H7 (cell line): Measurements from ENCODE around the gene ECM2. TPM values are rescaled to one million over a fixed set of nuclear protein-coding genes. Genes with fewer than 3 reads are reported as not detected.
A peak's percentile ranks its signal among the peaks of the same experiment; 100 is the strongest.
"Not testable (repeated sequence)": the region's sequence is repeated elsewhere in the genome, so short reads cannot be mapped to it uniquely, and the experiment has no call there.

Source experiments
- DNase-seq: peaks from one replicate; pipeline ENCODE4 v3.0.0; 2012
- H3K27me3 ChIP-seq: 2 replicates; pipeline ENCODE4 v1.6.0; 2011; ENCODE audit warnings: mild to moderate bottlenecking, low read length; ENCODE audit not compliant: control insufficient read depth, insufficient read depth
- H3K36me3 ChIP-seq: replicated peaks from 2 replicates; pipeline ENCODE4 v1.5.1; 2011; ENCODE audit warnings: low read length; ENCODE audit not compliant: control insufficient read depth, insufficient read depth
- H3K4me3 ChIP-seq: 2 replicates; pipeline ENCODE4 v1.5.1; 2011; ENCODE audit warnings: low read depth, mild to moderate bottlenecking, control low read depth, low read length, moderate library complexity; ENCODE audit not compliant: insufficient read depth
- total RNA-seq: library from RNA; depleted of rRNA; stranded (reverse); fragments of >200 nt; shearing (Covaris generic); gene quantifications from 2 replicates; pipeline ENCODE4 v1.2.3, GENCODE V29; 2014; rRNA removed

ECM2 gene
- total RNA-seq, result not detected in 2 replicates

DNA sequence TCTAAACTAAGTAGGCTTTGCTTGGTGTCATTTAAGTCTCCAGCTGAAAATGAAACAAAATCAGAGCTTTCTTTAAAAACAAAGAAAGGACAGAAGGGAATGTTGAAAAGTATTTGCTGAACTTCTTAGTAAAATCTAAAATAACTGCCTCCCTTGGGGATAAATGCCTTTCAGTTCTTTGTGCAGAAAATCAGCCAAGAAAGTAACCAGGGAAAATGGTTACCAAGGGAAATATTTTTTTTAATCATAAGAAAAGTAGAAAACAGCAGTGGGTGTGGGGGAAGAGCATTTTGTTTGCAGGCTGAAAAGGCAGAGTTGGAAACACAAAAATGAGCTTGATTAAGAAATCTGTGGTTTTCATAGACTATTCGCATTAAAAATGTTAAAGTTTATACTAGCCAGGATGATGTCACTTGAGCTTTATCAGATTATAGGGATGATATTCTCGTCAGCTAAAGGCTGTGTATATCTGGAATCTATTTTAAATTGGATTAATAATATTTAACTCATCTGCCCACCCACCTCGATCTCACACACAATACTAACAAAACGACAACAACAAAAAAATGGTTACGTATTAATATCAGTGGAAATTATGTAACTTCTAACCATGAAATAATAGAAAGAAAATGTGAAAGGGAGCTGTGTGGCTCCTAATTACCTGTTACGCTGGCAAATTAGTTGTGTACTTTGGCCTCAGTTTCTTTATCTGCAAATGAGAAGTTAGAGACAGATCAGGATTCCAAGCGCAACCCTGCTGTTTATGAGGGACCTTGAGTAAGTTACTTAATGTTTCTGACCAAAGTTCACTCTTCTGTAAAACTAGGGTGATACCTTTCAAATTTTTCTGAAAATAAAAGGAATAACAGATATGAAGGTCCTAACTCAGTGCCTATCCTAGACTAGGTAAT lies at the start of gene ECM2:
TSS of gene ECM2 (minus strand) at position 51 of the 911 bp plus-strand sequence. CDS start 13,124 bp downstream, outside the sequence.
- no peak within 1 kb of the TSS for H3K4me3 ChIP-seq
- DNase-seq, result no peak
- no peaks in the 10 kb centered on the region for H3K27me3 ChIP-seq
- H3K36me3 ChIP-seq, result no peaks in the 10 kb centered on the region

DNA sequence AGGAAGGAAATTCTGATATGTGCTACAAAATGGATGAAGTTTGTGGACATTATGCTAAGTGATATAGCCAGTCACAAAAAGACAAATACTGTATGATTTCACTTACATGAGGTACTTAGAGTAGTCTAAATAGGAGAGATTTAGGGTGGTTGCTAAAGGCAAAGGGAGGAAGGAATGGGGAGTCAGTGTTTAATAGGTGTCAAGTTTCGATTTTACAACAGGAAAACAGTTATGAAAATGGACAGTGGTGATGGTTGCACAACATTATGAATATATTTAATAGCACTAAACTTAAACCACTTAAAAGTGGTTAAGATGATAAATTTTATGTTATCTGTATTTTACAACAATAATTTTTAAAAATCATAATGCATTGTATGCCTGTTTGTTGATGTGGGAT lies 40.4 kb upstream of the ECM2 start:
- no peaks in the 10 kb centered on the region for H3K36me3 ChIP-seq
- no peaks in the 10 kb centered on the region for H3K27me3 ChIP-seq
- no peak for DNase-seq
- H3K4me3 ChIP-seq, result no peak overlapping the region

DNA sequence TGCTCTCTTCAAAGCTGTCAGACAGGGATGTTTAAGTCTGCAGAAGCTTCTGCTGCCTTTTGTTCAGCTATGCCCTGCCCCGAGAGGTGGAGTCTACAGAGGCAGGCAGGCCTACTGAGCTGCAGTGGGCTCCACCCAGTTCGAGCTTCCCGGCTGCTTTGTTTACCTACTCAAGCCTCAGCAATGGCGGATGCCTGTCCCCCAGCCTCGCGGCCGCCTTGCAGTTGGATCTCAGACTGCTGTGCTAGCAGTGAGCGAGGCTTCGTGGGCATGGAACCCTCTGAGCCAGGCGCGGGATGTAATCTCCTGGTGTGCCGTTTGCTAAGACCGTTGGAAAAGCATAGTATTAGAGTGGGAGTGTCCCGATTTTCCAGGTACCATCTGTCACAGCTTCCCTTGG lies 37.8 kb upstream of the ECM2 start:
- H3K27me3 ChIP-seq, H3K4me3 ChIP-seq, DNase-seq, H3K36me3 ChIP-seq: not testable (repeated sequence)

DNA sequence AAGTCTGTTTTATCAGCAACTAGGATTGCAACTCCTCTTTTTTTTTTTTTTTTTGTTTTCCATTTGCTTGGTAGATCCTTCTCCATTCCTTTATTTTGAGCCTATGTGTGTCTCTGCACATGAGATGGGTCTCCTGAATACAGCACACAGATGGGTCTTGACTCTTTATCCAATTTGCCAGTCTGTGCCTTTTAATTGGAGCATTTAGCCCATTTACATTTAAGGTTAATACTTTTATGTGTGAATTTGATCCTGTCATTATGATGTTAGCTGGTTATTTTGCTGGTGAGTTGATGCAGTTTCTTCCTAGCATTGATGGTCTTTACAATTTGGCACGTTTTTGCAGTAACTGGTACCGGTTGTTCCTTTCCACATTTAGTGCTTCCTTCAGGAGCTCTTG lies 36.1 kb upstream of the ECM2 start:
- DNase-seq, H3K4me3 ChIP-seq, H3K27me3 ChIP-seq, H3K36me3 ChIP-seq: not testable (repeated sequence)

DNA sequence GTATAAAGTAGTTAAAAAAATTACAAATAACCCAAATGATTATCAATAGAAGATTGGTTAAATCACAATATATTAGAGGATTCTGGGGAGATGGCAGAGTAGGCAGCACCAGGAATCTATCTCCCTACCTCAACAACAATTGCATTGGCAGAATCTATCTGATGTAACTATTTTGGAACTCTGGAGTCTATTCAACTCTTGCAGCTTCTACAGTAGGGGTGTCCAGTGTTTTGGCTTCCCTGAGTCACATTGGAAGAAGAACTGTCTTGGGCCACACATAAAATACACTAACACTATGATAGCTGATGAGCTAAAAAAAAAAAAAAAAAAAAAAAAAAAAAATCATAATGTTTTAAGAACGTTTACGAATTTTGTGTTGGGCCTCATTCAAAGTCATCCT lies 29.2 kb upstream of the ECM2 start:
- Histone ChIP-seq H3K27me3 (no peaks in the 10 kb centered on the region), H3K4me3 (no peak overlapping the region), H3K36me3 (no peaks in the 10 kb centered on the region)
- DNase-seq, result no peak

DNA sequence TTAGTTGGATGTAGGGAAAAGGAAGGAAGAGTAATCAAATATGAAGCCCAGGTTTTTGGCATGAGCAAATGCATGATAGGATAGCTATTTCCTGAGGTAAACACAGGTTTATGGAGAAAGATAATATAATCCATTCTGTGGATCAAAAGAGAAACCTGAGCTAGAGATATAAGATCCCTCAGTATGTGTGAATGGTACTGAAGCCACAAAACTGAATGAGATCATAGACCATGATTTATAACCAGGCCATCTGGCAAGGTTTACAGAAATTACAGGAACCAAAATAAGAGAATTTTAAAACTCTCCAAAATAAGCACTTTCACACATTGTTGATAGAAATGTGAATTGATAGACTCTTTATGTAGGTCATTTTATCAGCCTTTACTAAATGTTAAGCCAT lies 28.7 kb upstream of the ECM2 start:
- no peak for DNase-seq
- Histone ChIP-seq H3K36me3 (no peaks in the 10 kb centered on the region), H3K4me3 (no peak overlapping the region), H3K27me3 (no peaks in the 10 kb centered on the region)

DNA sequence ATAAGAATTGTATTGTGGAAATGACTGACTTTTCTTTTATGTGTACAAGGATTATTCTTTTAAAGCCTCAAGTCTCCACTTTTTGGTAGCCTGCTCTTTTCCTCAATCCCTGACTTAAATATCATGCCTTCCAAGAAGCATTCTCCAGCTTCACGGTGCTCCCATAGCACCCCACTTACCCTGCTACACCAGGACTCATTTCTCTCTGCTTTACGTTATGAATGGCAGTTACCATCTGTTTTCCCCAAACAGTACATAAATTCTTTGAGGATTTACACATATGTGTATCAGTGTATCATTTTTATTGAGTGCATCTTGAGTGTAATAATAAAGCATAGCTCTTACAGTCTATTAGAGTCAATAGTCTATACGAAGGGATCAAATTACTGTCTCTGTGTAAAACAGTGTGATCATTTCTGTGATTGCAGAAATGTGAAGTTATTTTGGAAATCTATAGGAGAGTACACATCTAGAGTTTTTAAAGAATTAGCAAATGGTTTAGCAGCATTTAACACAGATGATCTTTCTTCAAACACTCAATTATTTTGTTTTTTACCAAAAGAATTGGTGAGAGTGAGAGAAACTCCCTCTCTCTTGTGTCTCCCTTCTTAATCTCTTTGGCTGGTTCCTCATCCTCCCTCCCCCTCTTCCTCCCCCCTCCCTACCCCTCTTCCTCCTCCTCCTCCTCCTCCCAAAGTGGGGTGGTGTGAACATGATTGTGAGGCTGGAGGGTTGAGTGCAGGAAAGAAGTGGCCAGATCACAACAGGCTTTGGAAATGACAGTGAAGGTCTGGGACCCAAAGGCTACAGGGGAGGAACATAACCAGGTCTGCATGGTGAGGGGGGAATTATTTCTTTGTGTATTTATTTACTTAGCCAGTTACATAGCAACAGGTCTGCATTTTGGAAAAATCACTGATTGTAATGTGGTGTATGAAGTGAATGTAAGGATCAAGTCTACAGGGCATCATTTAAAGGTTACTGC lies 27.6 kb upstream of the ECM2 start:
- H3K4me3 ChIP-seq, result no peak overlapping the region
- no peaks in the 10 kb centered on the region for H3K27me3 ChIP-seq
- DNase-seq, result no peak
- no peaks in the 10 kb centered on the region for H3K36me3 ChIP-seq

DNA sequence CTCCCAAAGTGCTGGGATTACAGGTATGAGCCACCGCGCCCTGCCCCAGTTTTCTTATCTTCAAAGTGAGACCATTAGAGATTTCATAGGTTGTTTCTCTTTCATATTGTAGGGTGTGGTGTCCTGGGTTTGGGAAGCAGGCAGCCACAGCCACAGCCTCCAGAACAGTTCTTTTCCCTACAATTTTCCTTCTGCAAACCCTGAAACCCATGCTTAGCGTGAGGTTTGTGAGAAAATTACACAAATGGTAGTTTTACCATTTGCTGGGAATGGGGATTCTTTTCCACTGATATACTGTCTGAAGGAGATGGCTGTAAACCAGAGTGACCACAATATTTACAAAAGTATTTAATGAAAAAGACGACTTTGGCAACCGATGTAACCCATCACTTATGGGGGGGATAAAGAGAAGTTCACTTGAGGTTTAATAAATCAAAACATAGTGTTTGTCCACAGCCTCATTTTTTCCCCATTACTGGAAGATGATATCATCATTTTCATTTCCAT lies 26.7 kb upstream of the ECM2 start:
- Histone ChIP-seq H3K4me3 (no peak overlapping the region), H3K27me3 (no peaks in the 10 kb centered on the region), H3K36me3 (no peaks in the 10 kb centered on the region)
- no peak for DNase-seq

DNA sequence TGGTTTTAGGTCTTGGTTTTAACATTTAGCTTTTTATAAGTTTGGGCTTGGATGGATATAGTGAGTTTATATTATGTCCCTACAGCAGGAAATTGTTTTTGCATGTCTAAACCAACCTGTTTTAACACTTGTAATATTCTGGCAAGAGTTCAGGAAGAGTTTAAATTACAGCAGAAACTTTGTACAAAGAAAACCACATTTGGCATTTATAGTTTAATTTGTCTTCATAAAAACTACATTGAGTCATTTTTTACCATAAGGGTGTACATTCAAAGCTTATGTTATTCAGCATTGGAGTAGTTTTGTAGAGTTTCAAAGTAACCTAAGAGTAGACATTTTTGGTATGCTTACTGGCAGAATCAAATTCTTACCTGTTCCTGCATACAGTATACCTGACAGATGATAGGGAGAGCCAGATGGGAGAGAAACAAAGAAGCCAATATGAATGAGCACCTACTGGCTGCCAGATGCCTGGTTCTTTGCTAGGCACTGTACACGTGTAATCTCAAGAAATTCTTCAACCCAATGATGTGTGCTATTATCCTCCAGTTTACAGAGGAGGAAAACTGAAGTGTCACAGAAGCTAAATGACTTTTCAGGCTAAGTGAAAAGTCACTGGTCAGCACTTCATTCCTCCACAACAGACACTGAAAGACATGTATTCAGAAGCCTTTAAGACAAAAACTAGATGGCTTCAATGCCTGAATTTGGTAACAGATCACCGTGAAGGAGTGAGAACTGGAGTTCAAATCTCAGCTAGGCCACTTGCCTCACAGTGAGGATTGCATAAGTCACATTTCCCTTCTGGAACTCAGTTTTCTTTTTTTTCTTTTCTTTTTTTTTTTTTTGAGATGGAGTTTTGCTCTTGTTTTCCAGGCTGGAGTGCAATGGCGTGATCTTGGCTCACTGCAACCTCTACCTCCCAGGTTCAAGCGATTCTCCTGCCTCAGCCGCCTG lies 25.9 kb upstream of the ECM2 start:
- H3K36me3 ChIP-seq, result no peaks in the 10 kb centered on the region
- DNase-seq, result no peak
- H3K27me3 ChIP-seq, result no peaks in the 10 kb centered on the region
- H3K4me3 ChIP-seq, result no peak overlapping the region

DNA sequence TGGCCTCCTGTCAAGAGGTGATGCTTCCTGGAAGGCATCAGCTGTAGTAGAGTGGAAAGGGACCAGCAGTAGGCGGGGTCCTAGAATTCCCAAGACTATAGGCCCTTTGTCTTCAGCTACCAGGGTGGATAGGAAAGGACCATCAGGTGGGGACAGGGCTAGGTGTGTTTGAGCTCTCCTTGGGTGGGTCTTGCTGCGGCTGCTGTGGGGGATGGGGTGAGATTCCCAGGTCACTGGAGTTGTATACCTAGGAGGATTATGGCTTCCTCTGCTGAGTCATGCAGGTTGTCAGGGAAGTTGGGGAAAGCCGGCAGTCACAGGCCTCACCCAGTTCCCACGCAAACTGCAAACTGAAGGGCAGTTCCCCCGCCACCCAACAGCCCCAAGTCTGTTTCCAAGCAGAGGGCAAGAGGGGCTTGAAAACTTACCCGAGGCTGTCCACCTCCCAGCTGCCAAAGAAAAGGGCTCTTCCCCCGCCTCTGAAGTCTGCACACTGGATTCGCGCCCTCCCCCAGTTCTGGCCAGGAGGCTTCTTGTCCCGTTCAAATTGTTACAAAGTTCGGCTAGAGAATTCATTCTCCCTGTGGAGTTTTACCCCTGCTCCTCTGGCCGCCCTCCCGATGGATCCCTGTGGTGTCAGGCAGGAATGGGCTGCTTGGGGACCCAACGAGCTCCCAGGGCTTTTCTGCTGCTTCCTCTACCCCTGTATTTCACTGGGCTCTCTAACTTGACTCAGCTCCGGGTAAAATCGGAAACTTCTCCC lies 23.0 kb upstream of the ECM2 start:
- H3K4me3 ChIP-seq, result no peak overlapping the region
- H3K27me3 ChIP-seq, result no peaks in the 10 kb centered on the region
- no peak for DNase-seq
- no peaks in the 10 kb centered on the region for H3K36me3 ChIP-seq

DNA sequence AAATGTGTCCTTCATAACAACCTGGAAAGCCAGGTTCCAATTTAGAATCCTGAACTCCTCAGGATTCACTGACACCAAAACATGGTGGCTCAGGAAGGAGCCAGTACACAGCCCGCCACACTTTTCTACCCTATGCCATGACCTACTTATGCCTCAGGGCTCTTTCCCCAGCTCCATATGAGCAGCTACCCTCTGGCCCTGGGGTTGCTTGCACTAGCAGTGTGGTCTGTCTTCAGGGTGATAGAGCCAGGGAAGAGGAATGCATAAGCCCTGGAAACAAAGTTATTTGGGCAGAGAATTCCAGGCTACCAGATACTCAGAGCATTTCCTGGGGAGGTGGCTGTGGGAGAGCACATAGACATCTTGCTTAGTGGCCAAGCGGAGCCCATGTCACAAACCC lies 15.0 kb upstream of the ECM2 start:
- DNase-seq, result no peak
- Histone ChIP-seq H3K36me3 (no peaks in the 10 kb centered on the region), H3K27me3 (no peaks in the 10 kb centered on the region), H3K4me3 (no peak overlapping the region)

DNA sequence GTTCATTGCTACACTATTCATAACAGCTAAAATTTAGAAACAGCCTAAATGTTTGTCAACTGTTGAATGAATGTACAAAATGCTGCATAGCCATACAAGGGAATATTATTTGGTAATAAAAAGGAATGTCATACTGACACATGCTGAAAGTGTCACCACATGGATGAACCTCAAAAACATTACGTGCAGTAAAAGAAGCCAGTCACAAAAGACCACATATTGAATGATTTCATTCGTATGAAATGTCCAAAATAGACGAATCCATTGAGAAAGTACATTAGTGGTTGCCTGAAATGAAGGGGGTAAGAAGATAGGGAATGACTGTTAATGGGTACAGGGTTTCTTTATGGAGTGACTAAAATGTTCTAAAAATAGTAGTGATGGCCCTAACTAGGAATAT lies 11.6 kb upstream of the ECM2 start:
- H3K4me3 ChIP-seq, result no peak overlapping the region
- no peaks in the 10 kb centered on the region for H3K36me3 ChIP-seq
- H3K27me3 ChIP-seq, result no peaks in the 10 kb centered on the region
- DNase-seq, result no peak

DNA sequence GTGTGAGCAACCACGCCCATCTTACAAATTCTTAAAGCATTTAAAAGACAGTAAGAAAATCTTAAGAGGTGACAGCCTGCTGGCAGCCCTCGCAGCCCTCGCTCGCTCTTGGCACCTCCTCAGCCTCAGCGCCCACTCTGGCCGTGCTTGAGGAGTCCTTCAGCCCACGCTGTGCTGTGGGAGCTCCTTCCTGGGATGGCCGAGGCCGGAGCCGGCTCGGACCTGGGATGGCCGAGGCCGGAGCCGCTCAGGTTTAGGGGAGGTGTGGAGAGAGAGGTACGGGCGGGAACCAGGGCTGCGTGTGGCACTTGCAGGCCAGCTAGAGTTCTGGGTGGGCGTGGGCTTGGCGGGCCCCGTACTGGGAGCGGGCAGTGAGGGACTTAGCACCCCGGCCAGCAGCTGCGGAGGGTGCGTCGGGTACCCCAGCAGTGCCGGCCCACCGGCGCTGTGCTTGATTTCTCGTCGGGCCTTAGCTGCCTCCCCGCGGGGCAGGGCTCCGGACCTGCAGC lies 9.3 kb upstream of the ECM2 start:
- peak; percentile 14 for DNase-seq
- H3K27me3 ChIP-seq, result no peaks in the 10 kb centered on the region
- H3K36me3 ChIP-seq, result no peaks in the 10 kb centered on the region
- no peak overlapping the region for H3K4me3 ChIP-seq
